ENCODE results near the gene UBE2G2. TPM values are rescaled to one million over a fixed set of nuclear protein-coding genes. Genes with fewer than 3 reads are reported as not detected.

UBE2G2 gene
- total and polyA plus RNA-seq, 5 donors = 39.6 to 69.8 (median 61.6) TPM

DNA sequence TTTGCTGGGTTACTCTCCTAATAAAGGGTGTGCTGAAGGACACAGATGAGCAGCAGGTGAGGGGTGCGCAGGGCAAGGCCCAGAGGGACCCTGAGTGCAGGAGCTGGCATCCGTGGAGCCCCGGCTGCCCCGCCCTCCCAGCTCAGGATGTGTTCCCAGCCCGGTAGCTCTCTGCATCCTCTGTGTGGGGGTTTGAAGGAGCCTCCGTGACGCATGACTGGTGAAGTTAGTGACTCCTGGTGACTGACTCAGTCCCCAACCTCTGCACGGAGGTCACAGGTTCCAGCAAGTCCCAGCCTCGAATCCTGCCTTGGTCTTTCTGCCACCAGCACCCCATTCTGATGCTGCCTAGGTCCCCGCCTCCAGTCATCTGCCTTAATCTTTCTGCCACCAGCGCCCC is 68.7 kb downstream of the UBE2G2 start:
- intact Hi-C loops (cut with DNase I) = no loop called here
- H3K9me3 ChIP-seq (ENCODE audit: control insufficient read depth, low read length) = no peaks in the 10 kb centered on the region
- H3K27me3 ChIP-seq (ENCODE audit: control insufficient read depth, insufficient read depth) = no peaks in the 10 kb centered on the region
- WGBS = 81% methylated on average over 11 of the region's 11 CpGs
- DNase-seq (no peak), ATAC-seq (no peak)
- H3K4me1 ChIP-seq (ENCODE audit: control insufficient read depth, insufficient read depth, low read length) = no peaks in the 10 kb centered on the region
- no peak overlapping the region for H3K27ac ChIP-seq (ENCODE audit: low read length)
- H3K4me3 ChIP-seq (ENCODE audit: low read length) = no peak overlapping the region

DNA sequence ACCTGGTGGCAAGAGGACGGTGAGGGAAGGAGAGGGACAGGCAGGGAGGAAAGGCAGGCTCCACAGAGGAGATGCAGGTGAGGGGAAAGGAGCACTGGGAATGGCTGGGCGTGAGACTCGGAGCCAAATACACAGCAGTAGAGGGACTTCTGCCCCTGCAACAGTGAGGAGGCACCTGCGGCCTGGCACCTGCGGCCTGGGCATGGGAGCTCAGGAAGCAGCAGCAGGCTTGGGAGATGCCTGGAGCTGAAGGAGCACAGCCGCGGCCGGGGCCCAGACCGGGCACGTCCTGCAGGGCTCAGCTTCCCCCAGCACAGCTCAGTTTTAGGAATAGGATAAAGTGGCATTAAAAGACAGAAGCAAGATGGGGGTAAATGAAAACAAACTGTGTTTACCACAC is 69.4 kb downstream of the UBE2G2 start:
- no peaks in the 10 kb centered on the region for H3K9me3 ChIP-seq (ENCODE audit: control insufficient read depth, low read length)
- intact Hi-C loops (cut with DNase I) = no loop called here
- DNase-seq (no peak), ATAC-seq (no peak)
- H3K27me3 ChIP-seq (ENCODE audit: control insufficient read depth, insufficient read depth) = no peaks in the 10 kb centered on the region
- no peak overlapping the region for H3K27ac ChIP-seq (ENCODE audit: low read length)
- no peaks in the 10 kb centered on the region for H3K4me1 ChIP-seq (ENCODE audit: control insufficient read depth, insufficient read depth, low read length)
- 93% methylated on average over 10 of the region's 10 CpGs for WGBS
- no peak overlapping the region for H3K4me3 ChIP-seq (ENCODE audit: low read length)

DNA sequence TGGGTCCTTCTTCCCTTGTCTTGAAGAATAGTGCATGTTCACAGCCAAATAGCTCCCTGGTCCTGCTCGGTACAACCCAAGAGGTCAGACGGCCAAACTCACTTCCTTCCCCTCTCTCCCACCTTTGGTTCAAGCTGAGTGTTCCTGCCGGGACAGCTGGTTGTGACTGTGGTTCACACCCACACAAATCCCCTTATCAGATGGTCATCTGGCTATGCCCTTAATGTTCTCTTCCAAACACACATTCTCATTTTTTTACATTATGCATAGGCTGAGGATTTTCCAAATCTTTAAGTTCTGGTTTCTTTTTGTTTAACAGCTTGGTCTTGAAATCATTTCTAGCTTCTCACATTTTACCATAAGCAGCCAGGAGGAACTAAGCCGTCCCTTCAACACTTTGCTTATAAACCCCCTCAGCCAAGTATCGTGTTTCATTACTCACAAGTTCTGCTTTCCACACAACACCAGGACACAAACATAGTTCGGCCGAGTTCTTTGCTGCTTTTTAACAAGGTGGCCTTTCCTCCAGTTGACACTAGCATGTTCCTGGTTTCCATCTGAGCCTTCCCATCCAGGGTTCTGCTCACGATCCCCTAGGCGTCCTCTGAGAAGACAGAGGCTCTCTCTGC is 70.6 kb downstream of the UBE2G2 start:
- DNase-seq (no peak), ATAC-seq (no peak)
- no peaks in the 10 kb centered on the region for H3K9me3 ChIP-seq (ENCODE audit: control insufficient read depth, low read length)
- WGBS = 63% methylated on average over 9 of the region's 9 CpGs
- no peaks in the 10 kb centered on the region for H3K4me1 ChIP-seq (ENCODE audit: control insufficient read depth, insufficient read depth, low read length)
- intact Hi-C loops (cut with DNase I) = no loop called here
- no peaks in the 10 kb centered on the region for H3K27me3 ChIP-seq (ENCODE audit: control insufficient read depth, insufficient read depth)
- no peak overlapping the region for H3K27ac ChIP-seq (ENCODE audit: low read length)
- no peak overlapping the region for H3K4me3 ChIP-seq (ENCODE audit: low read length)

DNA sequence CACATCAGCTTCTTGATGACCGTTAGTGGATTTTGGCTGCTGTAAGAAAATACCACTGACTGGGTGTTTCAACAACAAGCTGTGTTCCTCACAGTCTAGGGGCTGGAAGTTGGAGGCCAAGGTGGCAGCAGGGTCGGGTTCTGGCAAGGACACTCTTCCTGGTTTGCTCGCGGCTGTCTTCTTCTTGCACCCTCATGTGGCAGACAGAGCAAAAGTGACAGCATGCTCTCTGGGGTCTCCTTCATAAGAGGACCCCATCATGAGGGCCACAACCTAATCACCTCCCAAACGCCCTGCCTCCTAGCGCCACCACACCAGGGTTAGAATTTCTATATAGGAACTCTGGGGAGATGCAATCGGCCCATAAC is 71.6 kb downstream of the UBE2G2 start:
- WGBS = 91% methylated on average over 7 of the region's 7 CpGs
- Histone ChIP-seq H3K27ac (ENCODE audit: low read length) (no peak overlapping the region), H3K27me3 (ENCODE audit: control insufficient read depth, insufficient read depth) (no peaks in the 10 kb centered on the region), H3K4me3 (ENCODE audit: low read length) (no peak overlapping the region), H3K4me1 (ENCODE audit: control insufficient read depth, insufficient read depth, low read length) (no peaks in the 10 kb centered on the region), H3K9me3 (ENCODE audit: control insufficient read depth, low read length) (no peaks in the 10 kb centered on the region)
- intact Hi-C loops (cut with DNase I) = no loop called here
- ATAC-seq = no peak
- no peak for DNase-seq

DNA sequence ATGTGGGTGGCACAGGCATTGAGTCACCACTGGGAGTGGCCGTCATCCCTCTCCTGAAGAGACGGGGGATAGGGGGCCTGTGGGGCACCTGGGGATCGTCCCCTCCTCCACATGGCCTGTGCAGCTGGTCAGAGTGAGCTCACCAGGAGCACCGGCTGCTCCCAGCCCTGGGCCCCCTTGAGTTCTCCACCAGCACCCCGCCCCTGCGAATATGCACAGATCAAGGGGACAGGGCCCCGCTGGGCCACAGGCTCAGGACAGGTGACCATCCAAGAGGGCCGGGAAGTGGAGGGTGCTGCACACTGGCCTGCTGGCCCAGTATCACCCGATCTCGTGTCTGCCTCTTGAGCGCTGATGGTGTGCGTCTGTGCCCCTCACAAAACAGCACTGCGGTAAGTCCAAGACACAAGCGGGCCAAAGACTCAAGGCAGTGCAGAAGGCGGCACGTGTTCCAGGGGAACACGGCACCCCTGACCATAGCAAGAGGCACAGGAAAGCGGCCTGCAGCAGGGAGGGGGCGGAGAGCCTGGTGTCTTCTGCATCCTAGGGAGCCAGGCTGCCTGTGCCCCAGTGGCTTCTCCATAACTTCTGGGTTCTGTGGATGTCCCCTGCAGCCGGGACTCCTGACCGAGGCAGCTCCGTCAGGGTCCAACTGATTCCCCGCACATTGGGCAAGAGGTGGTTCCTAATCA is 72.1 kb downstream of the UBE2G2 start:
- ATAC-seq = peak in 1 of 2 donors; percentile 27
- H3K9me3 ChIP-seq (ENCODE audit: control insufficient read depth, low read length) = no peaks in the 10 kb centered on the region
- H3K4me1 ChIP-seq (ENCODE audit: control insufficient read depth, insufficient read depth, low read length) = no peaks in the 10 kb centered on the region
- peak in 1 of 3 donors; percentile 41 for DNase-seq
- H3K27me3 ChIP-seq (ENCODE audit: control insufficient read depth, insufficient read depth) = no peaks in the 10 kb centered on the region
- H3K27ac ChIP-seq (ENCODE audit: low read length) = no peak overlapping the region
- H3K4me3 ChIP-seq (ENCODE audit: low read length) = no peak overlapping the region
- WGBS = 91% methylated on average over 23 of the region's 23 CpGs
- intact Hi-C loops (cut with DNase I) = no loop called here

DNA sequence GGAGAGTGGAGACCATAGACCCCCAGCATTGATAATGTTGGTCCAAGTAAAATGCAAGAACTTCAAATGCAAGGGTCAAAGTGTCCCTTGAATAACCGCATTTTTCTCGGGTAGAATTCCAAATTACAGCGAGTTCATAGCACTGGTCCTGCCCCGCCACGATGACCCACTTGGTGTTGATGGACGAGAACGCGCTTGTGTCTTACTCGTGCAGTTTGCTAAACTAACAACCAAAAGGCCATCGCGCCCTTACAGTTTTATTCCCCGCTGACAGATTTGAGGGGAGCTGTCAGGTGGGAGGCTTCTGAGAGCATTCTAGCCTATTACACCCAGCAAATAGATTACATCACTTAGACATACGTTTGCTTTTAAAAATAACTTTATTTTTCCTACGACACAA is 72.9 kb downstream of the UBE2G2 start:
- intact Hi-C loops (cut with DNase I) = no loop called here
- no peak for ATAC-seq
- peak in 1 of 3 donors; percentile 11 for DNase-seq
- Histone ChIP-seq H3K9me3 (ENCODE audit: control insufficient read depth, low read length) (no peaks in the 10 kb centered on the region), H3K27me3 (ENCODE audit: control insufficient read depth, insufficient read depth) (no peaks in the 10 kb centered on the region), H3K27ac (ENCODE audit: low read length) (no peak overlapping the region), H3K4me3 (ENCODE audit: low read length) (no peak overlapping the region), H3K4me1 (ENCODE audit: control insufficient read depth, insufficient read depth, low read length) (no peaks in the 10 kb centered on the region)
- 89% methylated on average over 14 of the region's 14 CpGs for WGBS

DNA sequence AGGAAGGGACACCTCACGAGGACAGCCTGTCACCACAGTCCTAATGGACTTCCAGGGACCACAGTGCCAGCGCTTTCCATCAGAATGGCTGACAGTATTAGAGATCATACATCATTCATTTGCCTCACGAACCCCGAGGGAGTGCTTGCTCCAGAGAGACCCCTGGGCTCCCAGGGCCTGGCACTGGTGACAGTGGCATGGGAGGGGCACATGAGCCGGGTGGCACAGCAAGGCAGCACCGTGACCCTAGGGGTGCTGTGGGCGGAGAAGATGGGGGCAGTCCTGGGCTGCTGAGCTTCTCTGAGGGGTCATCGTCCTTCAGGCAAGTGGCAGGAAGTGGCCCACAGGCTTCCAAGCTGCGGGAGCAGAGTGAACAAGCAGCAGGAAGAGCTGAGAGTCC is 73.9 kb downstream of the UBE2G2 start:
- WGBS = 75% methylated on average over 9 of the region's 9 CpGs
- Histone ChIP-seq H3K9me3 (ENCODE audit: control insufficient read depth, low read length) (no peaks in the 10 kb centered on the region), H3K4me3 (ENCODE audit: low read length) (no peak overlapping the region), H3K27me3 (ENCODE audit: control insufficient read depth, insufficient read depth) (no peaks in the 10 kb centered on the region), H3K4me1 (ENCODE audit: control insufficient read depth, insufficient read depth, low read length) (no peaks in the 10 kb centered on the region), H3K27ac (ENCODE audit: low read length) (no peak overlapping the region)
- intact Hi-C loops (cut with DNase I) = no loop called here
- ATAC-seq (no peak), DNase-seq (peak in 1 of 3 donors; percentile 23)

DNA sequence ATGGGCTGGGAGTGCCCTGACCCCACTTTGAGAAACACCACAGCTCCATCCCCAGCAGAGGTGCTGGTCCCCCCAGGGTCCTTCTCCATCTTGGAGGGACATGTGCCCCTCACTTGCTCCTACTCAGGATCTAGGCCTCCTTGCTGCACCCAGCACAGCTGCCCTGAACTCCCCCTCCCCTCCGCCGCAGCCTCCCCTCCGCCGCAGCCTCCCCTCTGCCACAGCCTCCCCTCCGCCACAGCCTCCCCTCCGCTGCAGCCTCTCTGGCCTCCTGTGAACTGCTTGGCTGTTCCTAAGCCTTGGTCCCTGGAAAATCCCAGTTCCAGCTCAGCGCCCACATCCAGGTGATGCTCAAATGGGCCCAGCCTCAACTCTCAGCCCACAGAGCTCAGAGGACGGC is 74.3 kb downstream of the UBE2G2 start:
- no peak overlapping the region for H3K27ac ChIP-seq (ENCODE audit: low read length)
- H3K4me1 ChIP-seq (ENCODE audit: control insufficient read depth, insufficient read depth, low read length) = no peaks in the 10 kb centered on the region
- no peaks in the 10 kb centered on the region for H3K9me3 ChIP-seq (ENCODE audit: control insufficient read depth, low read length)
- no peak overlapping the region for H3K4me3 ChIP-seq (ENCODE audit: low read length)
- intact Hi-C loops (cut with DNase I) = no loop called here
- WGBS = 93% methylated on average over 8 of the region's 8 CpGs
- ATAC-seq (no peak), DNase-seq (peak in 1 of 3 donors; percentile 23)
- no peaks in the 10 kb centered on the region for H3K27me3 ChIP-seq (ENCODE audit: control insufficient read depth, insufficient read depth)

DNA sequence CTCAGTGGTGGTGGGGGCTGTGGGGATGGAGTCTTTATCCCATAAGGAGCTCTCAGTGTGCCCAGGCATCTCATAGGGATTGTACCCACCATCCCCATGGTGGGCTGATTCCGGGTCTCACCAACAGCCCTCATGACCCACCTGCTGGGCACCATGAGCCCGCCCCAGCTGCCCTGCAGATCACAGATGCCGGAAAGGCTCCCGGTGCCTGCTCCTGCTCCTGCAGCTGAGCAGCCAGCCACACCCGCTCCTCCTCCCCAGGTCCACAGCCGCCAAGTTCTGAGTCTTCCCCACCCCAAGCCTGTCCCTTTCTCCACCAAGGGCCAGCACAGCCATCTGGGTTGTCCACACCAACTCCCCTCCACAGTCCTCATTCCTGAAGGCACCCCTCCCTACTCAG is 74.8 kb downstream of the UBE2G2 start:
- H3K27me3 ChIP-seq (ENCODE audit: control insufficient read depth, insufficient read depth) = no peaks in the 10 kb centered on the region
- no peak for ATAC-seq
- intact Hi-C loops (cut with DNase I) = no loop called here
- no peaks in the 10 kb centered on the region for H3K4me1 ChIP-seq (ENCODE audit: control insufficient read depth, insufficient read depth, low read length)
- H3K4me3 ChIP-seq (ENCODE audit: low read length) = no peak overlapping the region
- 74% methylated on average over 6 of the region's 6 CpGs for WGBS
- no peaks in the 10 kb centered on the region for H3K9me3 ChIP-seq (ENCODE audit: control insufficient read depth, low read length)
- peak in 1 of 3 donors; percentile 35 for DNase-seq
- H3K27ac ChIP-seq (ENCODE audit: low read length) = no peak overlapping the region

DNA sequence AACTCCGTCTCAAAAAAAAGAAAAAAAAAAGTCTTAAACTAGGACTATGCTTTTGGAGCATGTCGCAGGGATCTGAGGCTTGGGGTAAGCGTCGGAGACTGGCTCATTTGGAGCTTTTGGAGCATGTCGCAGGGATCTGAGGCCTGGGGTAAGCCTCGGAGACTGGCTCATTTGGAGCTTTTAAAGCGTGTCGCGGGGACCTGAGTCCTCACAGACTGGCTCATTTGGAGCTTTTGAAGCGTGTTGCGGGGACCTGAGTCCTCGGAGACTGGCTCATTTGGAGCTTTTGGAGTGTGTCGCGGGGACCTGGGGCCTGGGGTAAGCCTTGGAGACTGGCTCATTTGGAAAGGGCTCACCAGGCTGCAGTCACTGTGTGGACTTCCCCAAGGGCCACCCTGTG is 76.7 kb downstream of the UBE2G2 start:
- Histone ChIP-seq H3K4me3 (ENCODE audit: low read length) (no peak overlapping the region), H3K4me1 (ENCODE audit: control insufficient read depth, insufficient read depth, low read length) (no peaks in the 10 kb centered on the region), H3K27me3 (ENCODE audit: control insufficient read depth, insufficient read depth) (no peaks in the 10 kb centered on the region), H3K9me3 (ENCODE audit: control insufficient read depth, low read length) (no peaks in the 10 kb centered on the region), H3K27ac (ENCODE audit: low read length) (no peak overlapping the region)
- intact Hi-C loops (cut with DNase I) = no loop called here
- ATAC-seq (no peak), DNase-seq (no peak)
- WGBS = 93% methylated on average over 14 of the region's 14 CpGs

DNA sequence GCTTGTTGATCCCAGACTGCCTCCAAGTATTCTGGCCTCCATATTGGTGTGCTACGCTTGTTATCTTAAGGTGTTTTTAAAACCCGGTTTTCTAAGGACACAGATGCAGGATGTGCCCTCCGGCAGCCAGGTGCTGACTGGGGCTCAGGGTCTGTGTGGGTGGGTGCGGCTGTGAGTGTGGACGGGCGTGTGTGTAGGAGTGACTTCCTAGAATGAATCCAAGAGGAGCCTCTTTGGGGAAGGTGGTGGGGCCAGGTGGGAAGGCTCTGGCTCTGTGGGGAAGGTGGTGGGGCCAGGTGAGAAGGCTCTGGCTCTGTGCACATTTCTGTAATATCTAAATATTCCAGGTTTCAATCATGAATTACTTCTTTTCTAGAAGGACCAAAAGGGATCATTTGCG is 77.4 kb downstream of the UBE2G2 start:
- WGBS = 80% methylated on average over 7 of the region's 7 CpGs
- intact Hi-C loops (cut with DNase I) = no loop called here
- Histone ChIP-seq H3K4me1 (ENCODE audit: control insufficient read depth, insufficient read depth, low read length) (no peaks in the 10 kb centered on the region), H3K4me3 (ENCODE audit: low read length) (no peak overlapping the region), H3K9me3 (ENCODE audit: control insufficient read depth, low read length) (no peaks in the 10 kb centered on the region), H3K27me3 (ENCODE audit: control insufficient read depth, insufficient read depth) (no peaks in the 10 kb centered on the region), H3K27ac (ENCODE audit: low read length) (no peak overlapping the region)
- ATAC-seq (no peak), DNase-seq (no peak)

Measured in right cardiac atrium (tissue), 5 donors.